Tibial artery (tissue), 4 donors: ENCODE measurements around the gene ABCA12.

Experiments
- DNase-seq, 2 donors: peaks; one replicate each; pipeline ENCODE4 v3.0.0-alpha.2; 2019
- H3K27ac ChIP-seq, 2 donors: fragments of 200-600 bp; sonication (generic) in 1 of 2; 1 replicate in 1 of 2; 2 replicates in 1 of 2; pipeline ENCODE4 v1.5.1; 2018 to 2019; ENCODE audit warnings: mild to moderate bottlenecking in 1 of 2
- H3K27me3 ChIP-seq, 2 donors: fragments of 200-600 bp; sonication (generic) in 1 of 2; one replicate each; pipeline versions ENCODE4 v1.5.1 to v1.6.0; 2016 to 2019
- H3K36me3 ChIP-seq, 3 donors: fragments of 200-600 bp; sonication (generic) in 2 of 3; one replicate each; pipeline ENCODE4 v1.5.1; 2016 to 2019; ENCODE audit warnings: mild to moderate bottlenecking in 2 of 3
- H3K4me1 ChIP-seq, 4 donors: fragments of 200-600 bp; sonication (generic) in 2 of 4; 1 replicate in 3 of 4; 2 replicates in 1 of 4; pipeline ENCODE4 v1.5.1; 2016 to 2019
- H3K4me3 ChIP-seq, 2 donors: fragments of 200-600 bp; sonication (generic) in 1 of 2; 1 replicate in 1 of 2; 2 replicates in 1 of 2; pipeline ENCODE4 v1.5.1; 2018 to 2019; ENCODE audit warnings: mild to moderate bottlenecking in 2 of 2
- H3K9me3 ChIP-seq, 3 donors: fragments of 200-600 bp; sonication (generic) in 1 of 3; one replicate each; pipeline ENCODE4 v1.5.1; 2016 to 2019
- CTCF ChIP-seq, 2 experiments: fragments of 200-600 bp in 1 of 2; fragments of 450-650 bp in 1 of 2; IDR thresholded peaks; one replicate each; pipeline ENCODE4 v1.5.1; 2017 to 2019; ENCODE audit warnings: antibody characterized with exemption in 2 of 2, mild to moderate bottlenecking in 1 of 2, moderate library complexity in 1 of 2
- intact Hi-C: fragments of 100-400 bp; cut with DNase I; formaldehyde crosslinking; loops from one replicate; pipeline ENCODE4 v1.15.0; 2023; ENCODE audit warnings: low total_unique reads

ABCA12 gene

GRCh38 chr2:214995409-214995808 lies 143.0 kb downstream of the ABCA12 start:
- H3K4me3 ChIP-seq = no peak overlapping the region
- no peaks in the 10 kb centered on the region for H3K9me3 ChIP-seq
- intact Hi-C loops = no loop called here
- DNase-seq = no peak
- no peaks in the 10 kb centered on the region for H3K27me3 ChIP-seq
- H3K36me3 ChIP-seq = no peaks in the 10 kb centered on the region
- TF ChIP-seq CTCF (IDR thresholded peaks at IDR 0.05) = no peak
- no peaks in the 10 kb centered on the region for H3K4me1 ChIP-seq
- H3K27ac ChIP-seq = no peak overlapping the region

- Histone ChIP-seq H3K4me3 (no peak overlapping the region), H3K27me3 (no peaks in the 10 kb centered on the region), H3K36me3 (no peaks in the 10 kb centered on the region), H3K4me1 (no peaks in the 10 kb centered on the region), H3K27ac (no peak overlapping the region), H3K9me3 (no peaks in the 10 kb centered on the region)
- no peak for DNase-seq
- intact Hi-C loops = no loop called here
- no peak for TF ChIP-seq CTCF (IDR thresholded peaks at IDR 0.05)
Observed at GRCh38 chr2:214992911-214993310, 145.5 kb downstream of the ABCA12 start.

GRCh38 chr2:214989187-214989586 lies 149.2 kb downstream of the ABCA12 start:
- intact Hi-C loops = no loop called here
- Histone ChIP-seq H3K4me3 (no peak overlapping the region), H3K9me3 (no peaks in the 10 kb centered on the region), H3K27ac (no peak overlapping the region), H3K36me3 (no peaks in the 10 kb centered on the region), H3K4me1 (no peaks in the 10 kb centered on the region), H3K27me3 (no peaks in the 10 kb centered on the region)
- TF ChIP-seq CTCF (IDR thresholded peaks at IDR 0.05) = no peak
- DNase-seq = no peak

GRCh38 chr2:214987261-214987660 lies 151.2 kb downstream of the ABCA12 start:
- DNase-seq = no peak
- intact Hi-C loops = no loop called here
- no peaks in the 10 kb centered on the region for H3K9me3 ChIP-seq
- no peak overlapping the region for H3K4me3 ChIP-seq
- no peak overlapping the region for H3K27ac ChIP-seq
- H3K36me3 ChIP-seq = no peaks in the 10 kb centered on the region
- no peak for TF ChIP-seq CTCF (IDR thresholded peaks at IDR 0.05)
- no peaks in the 10 kb centered on the region for H3K4me1 ChIP-seq
- H3K27me3 ChIP-seq = no peaks in the 10 kb centered on the region

- H3K9me3 ChIP-seq = no peaks in the 10 kb centered on the region
- no peaks in the 10 kb centered on the region for H3K36me3 ChIP-seq
- no peaks in the 10 kb centered on the region for H3K4me1 ChIP-seq
- H3K27me3 ChIP-seq = no peaks in the 10 kb centered on the region
- no peak for DNase-seq
- intact Hi-C loops = no loop called here
- H3K4me3 ChIP-seq = no peak overlapping the region
- no peak for TF ChIP-seq CTCF (IDR thresholded peaks at IDR 0.05)
- no peak overlapping the region for H3K27ac ChIP-seq
Observed at GRCh38 chr2:214985619-214986018, 152.8 kb downstream of the ABCA12 start.

GRCh38 chr2:214966420-214966819 lies 172.0 kb downstream of the ABCA12 start:
- TF ChIP-seq CTCF (IDR thresholded peaks at IDR 0.05) = no peak
- intact Hi-C loops = no loop called here
- H3K27ac ChIP-seq = no peak overlapping the region
- H3K4me3 ChIP-seq = no peak overlapping the region
- H3K4me1 ChIP-seq = no peaks in the 10 kb centered on the region
- H3K9me3 ChIP-seq = no peaks in the 10 kb centered on the region
- H3K36me3 ChIP-seq = no peaks in the 10 kb centered on the region
- DNase-seq = no peak
- no peaks in the 10 kb centered on the region for H3K27me3 ChIP-seq
